CD14-positive monocyte (primary cell): ENCODE data around the gene MAL. TPM values are rescaled to one million over a fixed set of nuclear protein-coding genes. Genes with fewer than 3 reads are reported as not detected.

Source experiments
- DNase-seq, 3 donors: peaks; one replicate each; pipeline ENCODE4 v3.0.0-alpha.2; 2011 to 2022
- H2AFZ ChIP-seq: 2 replicates; pipeline ENCODE4 v1.6.0; 2012; ENCODE audit warnings: mild to moderate bottlenecking, low read depth, low read length, inconsistent platforms; ENCODE audit not compliant: insufficient read depth, poor library complexity, severe bottlenecking
- H3K27ac ChIP-seq, 2 donors: 1 replicate in 1 of 2; 2 replicates in 1 of 2; pipeline ENCODE4 v1.5.1; 2012 to 2013; ENCODE audit warnings: low read length in 2 of 2, control low read depth in 1 of 2, inconsistent platforms in 1 of 2, low read depth in 1 of 2, mild to moderate bottlenecking in 1 of 2
- H3K27me3 ChIP-seq, 2 donors: one replicate each; pipeline versions ENCODE4 v1.6.0 to v1.6.1; 2011 to 2013; ENCODE audit warnings: low read length in 2 of 2; ENCODE audit not compliant: control insufficient read depth in 2 of 2, insufficient read depth in 2 of 2
- H3K36me3 ChIP-seq, 2 donors: replicated peaks in 1 of 2; 1 replicate in 1 of 2; 2 replicates in 1 of 2; pipeline versions ENCODE4 v1.5.1 to v1.6.1; 2012 to 2013; ENCODE audit warnings: low read length in 2 of 2, control low read depth in 1 of 2, inconsistent platforms in 1 of 2, mild to moderate bottlenecking in 1 of 2; ENCODE audit not compliant: insufficient read depth in 2 of 2, control insufficient read depth in 1 of 2
- H3K4me1 ChIP-seq, 2 donors: 1 replicate in 1 of 2; 2 replicates in 1 of 2; pipeline versions ENCODE4 v1.5.1 to v1.6.1; 2012 to 2013; ENCODE audit warnings: low read length in 2 of 2, control low read depth in 1 of 2, inconsistent platforms in 1 of 2, mild to moderate bottlenecking in 1 of 2, moderate library complexity in 1 of 2; ENCODE audit not compliant: insufficient read depth in 2 of 2, control insufficient read depth in 1 of 2
- H3K4me2 ChIP-seq: replicated peaks from 2 replicates; pipeline ENCODE3; 2012; ENCODE audit warnings: low read length, moderate library complexity, mild to moderate bottlenecking; ENCODE audit not compliant: poor library complexity, severe bottlenecking; ENCODE audit errors: extremely low read depth
- H3K4me3 ChIP-seq, 3 experiments: fragments of 200-600 bp in 1 of 3; sonication (generic) in 1 of 3; replicated peaks in 1 of 3; 1 replicate in 2 of 3; 2 replicates in 1 of 3; pipeline ENCODE4 v1.5.1; 2011 to 2013; ENCODE audit warnings: low read length in 3 of 3, mild to moderate bottlenecking in 3 of 3, control low read depth in 2 of 3, low read depth in 2 of 3, inconsistent platforms in 1 of 3, moderate library complexity in 1 of 3
- H3K79me2 ChIP-seq: 2 replicates; pipeline ENCODE4 v1.6.0; 2012; ENCODE audit warnings: mild to moderate bottlenecking, control low read depth, inconsistent platforms, low read length, moderate library complexity; ENCODE audit not compliant: insufficient read depth
- H3K9ac ChIP-seq: 2 replicates; pipeline ENCODE4 v1.6.0; 2017; ENCODE audit warnings: low read length, mild to moderate bottlenecking; ENCODE audit not compliant: insufficient read depth, poor library complexity, severe bottlenecking
- H3K9me3 ChIP-seq, 2 donors: replicated peaks in 1 of 2; 1 replicate in 1 of 2; 2 replicates in 1 of 2; pipeline versions ENCODE4 v1.5.1 to v1.6.1; 2012 to 2013; ENCODE audit warnings: low read length in 2 of 2, control low read depth in 1 of 2; ENCODE audit not compliant: control insufficient read depth in 1 of 2, insufficient read depth in 1 of 2
- H4K20me1 ChIP-seq: 2 replicates; pipeline ENCODE4 v1.6.0; 2012; ENCODE audit warnings: mild to moderate bottlenecking, low read length, control low read depth, moderate library complexity; ENCODE audit not compliant: insufficient read depth
- H3K27ac Mint-ChIP-seq, 7 donors: one replicate each; pipeline ENCODE4 v1.8.0; 2020; ENCODE audit warnings: mild to moderate bottlenecking in 7 of 7, mixed read lengths in 7 of 7, moderate library complexity in 6 of 7, inconsistent platforms in 2 of 7
- H3K27me3 Mint-ChIP-seq, 3 donors: one replicate each; pipeline ENCODE4 v1.8.0; 2021 to 2022; ENCODE audit warnings: low read depth in 3 of 3, mild to moderate bottlenecking in 3 of 3, mixed read lengths in 3 of 3, moderate library complexity in 3 of 3, inconsistent platforms in 1 of 3
- H3K36me3 Mint-ChIP-seq, 2 donors: one replicate each; pipeline ENCODE4 v1.8.0; 2020; ENCODE audit warnings: mixed read lengths in 2 of 2, inconsistent platforms in 1 of 2, mild to moderate bottlenecking in 1 of 2
- H3K4me1 Mint-ChIP-seq: one replicate; pipeline ENCODE4 v1.8.0; 2020; ENCODE audit warnings: mild to moderate bottlenecking, mixed read lengths
- H3K4me3 Mint-ChIP-seq, 2 donors: one replicate each; pipeline ENCODE4 v1.8.0; 2020; ENCODE audit warnings: mild to moderate bottlenecking in 2 of 2, mixed read lengths in 2 of 2, moderate library complexity in 1 of 2
- H3K9me3 Mint-ChIP-seq, 7 donors: one replicate each; pipeline ENCODE4 v1.8.0; 2020 to 2022; ENCODE audit warnings: mixed read lengths in 7 of 7, mild to moderate bottlenecking in 6 of 7, moderate library complexity in 6 of 7, inconsistent platforms in 2 of 7
- CTCF ChIP-seq: fragments of 200-600 bp; IDR thresholded peaks from one replicate; pipeline ENCODE4 v1.8.0; 2022; ENCODE audit warnings: antibody characterized with exemption, mild to moderate bottlenecking
- WGBS: methylation state at CpG from one replicate; pipeline ENCODE4 v1.1.5; 2013; ENCODE audit warnings: missing lambda C conversion rate; ENCODE audit not compliant: insufficient coverage; 5-methylcytosine and 5-hydroxymethylcytosine counted together
- intact Hi-C, 2 donors: fragments of 100-400 bp; cut with micrococcal nuclease; formaldehyde crosslinking; loops; one replicate each; pipeline versions ENCODE4 v1.15.0 to v1.15.1; 2023
- polyA plus RNA-seq, 3 donors: library from polyadenylated mRNA; depleted of rRNA in 1 of 3; unstranded in 2 of 3; stranded (reverse) in 1 of 3; fragments of 300-500 nt in 2 of 3; fragments of >200 nt in 1 of 3; fragmentation: Illumina TruSeq in 2 of 3; gene quantifications; 1 replicate in 2 of 3; 2 replicates in 1 of 3; pipeline ENCODE4 v1.2.3, GENCODE V29; 2012 to 2021

Gene MAL
- polyA plus RNA-seq, 3 donors, result 0.39 to 0.48 TPM; not detected in 1

GRCh38 chr2:95012881-95013550 is 12.5 kb upstream of the MAL start:
- Histone ChIP-seq H3K27me3 (no peaks in the 10 kb centered on the region), H3K4me2 (no peak overlapping the region), H3K4me1 (no peaks in the 10 kb centered on the region), H3K9ac (no peak overlapping the region), H3K36me3 (no peaks in the 10 kb centered on the region), H3K9me3 (no peaks in the 10 kb centered on the region), H2AFZ (peak overlapping the region; percentile 10), H3K4me3 (no peak overlapping the region), H3K79me2 (no peaks in the 10 kb centered on the region), H3K27ac (no peak overlapping the region), H4K20me1 (no peaks in the 10 kb centered on the region)
- H3K9me3 Mint-ChIP-seq, result no peaks in the 10 kb centered on the region
- H3K27ac Mint-ChIP-seq, result no peak overlapping the region
- no peak for TF ChIP-seq CTCF
- no peaks in the 10 kb centered on the region for H3K36me3 Mint-ChIP-seq
- 15% methylated on average over 9 of the region's 10 CpGs for WGBS
- peaks cover 2% of the 10 kb centered on the region for H3K4me1 Mint-ChIP-seq
- H3K27me3 Mint-ChIP-seq, result peaks cover 2 to 3% (median 2%) of the 10 kb centered on the region in 3 donors
- H3K4me3 Mint-ChIP-seq, result no peak overlapping the region
- DNase-seq, result no peak
- intact Hi-C loops, result no loop called here

- DNase-seq, result no peak
- H3K36me3 Mint-ChIP-seq, result no peaks in the 10 kb centered on the region
- Histone ChIP-seq H3K9ac (no peak overlapping the region), H3K4me1 (no peaks in the 10 kb centered on the region), H3K36me3 (no peaks in the 10 kb centered on the region), H4K20me1 (no peaks in the 10 kb centered on the region), H3K4me2 (no peak overlapping the region), H2AFZ (no peak overlapping the region), H3K27ac (no peak overlapping the region), H3K79me2 (no peaks in the 10 kb centered on the region), H3K4me3 (no peak overlapping the region), H3K27me3 (no peaks in the 10 kb centered on the region), H3K9me3 (no peaks in the 10 kb centered on the region)
- no peaks in the 10 kb centered on the region for H3K9me3 Mint-ChIP-seq
- WGBS, result 70% methylated on average over 2 of the region's 6 CpGs
- no peak overlapping the region for H3K27ac Mint-ChIP-seq
- no peak overlapping the region for H3K4me3 Mint-ChIP-seq
- H3K4me1 Mint-ChIP-seq, result peaks cover 2% of the 10 kb centered on the region
- no peak for TF ChIP-seq CTCF
- H3K27me3 Mint-ChIP-seq, result peaks cover 1 to 2% (median 2%) of the 10 kb centered on the region in 3 donors
- intact Hi-C loops, result no loop called here
Measured at GRCh38 chr2:95013726-95014125, 11.8 kb upstream of the MAL start.
